T-helper 2 cell treated with Interferon-gamma antibody and Interleukin-4, amounts not matched to agents 5 μg/mL and 100 μg/mL, for 36 hours (primary cell): ENCODE results near the gene ARV1.
"Not testable (repeated sequence)": the region's sequence is repeated elsewhere in the genome, so short reads cannot be mapped to it uniquely, and the experiment has no call there.

Source experiments
- DNase-seq: peaks from one replicate; pipeline ENCODE4 v3.0.0; 2021; ENCODE audit warnings: low spot score
- H3K27ac Mint-ChIP-seq: one replicate; pipeline ENCODE4 v1.8.0; 2021; ENCODE audit warnings: mild to moderate bottlenecking, mixed read lengths
- H3K27me3 Mint-ChIP-seq: one replicate; pipeline ENCODE4 v1.8.0; 2021; ENCODE audit warnings: low read depth, mixed read lengths
- H3K36me3 Mint-ChIP-seq: one replicate; pipeline ENCODE4 v1.8.0; 2021; ENCODE audit warnings: low read depth, mixed read lengths
- H3K4me1 Mint-ChIP-seq: one replicate; pipeline ENCODE4 v1.8.0; 2021; ENCODE audit warnings: low read depth, mixed read lengths
- H3K4me3 Mint-ChIP-seq: one replicate; pipeline ENCODE4 v1.8.0; 2022; ENCODE audit warnings: mild to moderate bottlenecking, moderate library complexity, mixed read lengths
- H3K9me3 Mint-ChIP-seq: one replicate; pipeline ENCODE4 v1.8.0; 2021; ENCODE audit warnings: mixed read lengths

Gene ARV1

DNA sequence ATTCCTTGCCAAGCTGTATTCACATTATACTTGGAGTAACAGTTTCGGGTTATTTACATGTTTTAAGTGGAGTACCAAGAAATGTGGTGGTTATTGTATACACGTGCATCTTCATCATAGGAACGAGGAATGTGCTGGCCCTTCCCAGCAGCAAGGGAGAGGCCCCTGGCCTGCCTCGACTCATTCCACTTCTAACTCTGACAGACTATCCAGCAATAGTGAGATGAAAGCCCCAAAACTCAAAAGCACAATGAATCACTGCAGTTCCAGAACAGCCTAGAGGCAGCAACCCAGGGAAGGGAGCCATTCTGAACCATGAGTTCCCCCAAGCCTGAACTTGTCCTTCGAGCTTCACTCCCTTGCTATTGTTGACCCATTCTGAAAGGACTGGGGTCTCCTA, 38.1 kb downstream of the ARV1 start:
- Mint-ChIP-seq H3K27ac (no peak overlapping the region), H3K27me3 (no peaks in the 10 kb centered on the region)
- DNase-seq: no peak

DNA sequence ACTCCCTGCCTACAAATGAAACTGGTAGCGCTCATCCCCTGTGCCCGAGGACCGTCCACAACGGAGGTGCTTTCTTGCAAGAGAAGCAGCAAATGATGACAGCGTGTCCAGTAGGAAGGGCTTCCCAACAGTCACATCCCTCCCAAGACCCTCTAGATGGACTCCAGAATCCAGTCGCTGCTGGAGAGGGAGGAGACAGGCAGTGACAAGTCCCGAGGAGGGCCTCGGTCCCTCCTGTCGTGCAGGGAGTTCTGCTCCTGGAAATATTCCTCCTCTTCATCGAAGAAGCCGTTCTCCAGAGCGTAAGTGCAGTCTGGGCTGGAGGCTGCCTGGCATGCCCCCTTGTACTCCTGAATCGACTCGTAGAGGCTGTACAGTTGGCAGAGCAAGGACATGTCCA, 40.8 kb downstream of the ARV1 start:
- peaks cover 6% of the 10 kb centered on the region for H3K36me3 Mint-ChIP-seq
- H3K27ac Mint-ChIP-seq: no peak overlapping the region
- no peak overlapping the region for H3K4me3 Mint-ChIP-seq
- no peaks in the 10 kb centered on the region for H3K9me3 Mint-ChIP-seq
- H3K4me1 Mint-ChIP-seq: peaks cover 9% of the 10 kb centered on the region
- no peak for DNase-seq
- H3K27me3 Mint-ChIP-seq: no peaks in the 10 kb centered on the region

More for the DNA sequence above, 38.1 kb downstream of the ARV1 start:
- Mint-ChIP-seq H3K9me3 (no peaks in the 10 kb centered on the region), H3K4me1 (peaks cover 9% of the 10 kb centered on the region), H3K36me3 (peaks cover 6% of the 10 kb centered on the region), H3K4me3 (no peak overlapping the region)

GRCh38 chr1:231020139-231020601, 41.3 kb downstream of the ARV1 start:
- Mint-ChIP-seq H3K4me1 (peaks cover 9% of the 10 kb centered on the region), H3K27ac (peak overlapping the region; percentile 60), H3K4me3 (peak overlapping the region; percentile 59), H3K36me3 (peaks cover 6% of the 10 kb centered on the region), H3K9me3 (no peaks in the 10 kb centered on the region), H3K27me3 (no peaks in the 10 kb centered on the region)
- no peak for DNase-seq

GRCh38 chr1:231020816-231021215, 41.9 kb downstream of the ARV1 start:
- peak overlapping the region; percentile 60 for H3K27ac Mint-ChIP-seq
- DNase-seq: no peak
- H3K4me1 Mint-ChIP-seq: peaks cover 9% of the 10 kb centered on the region
- peak overlapping the region; percentile 59 for H3K4me3 Mint-ChIP-seq
- no peaks in the 10 kb centered on the region for H3K27me3 Mint-ChIP-seq
- no peaks in the 10 kb centered on the region for H3K9me3 Mint-ChIP-seq
- peaks cover 6% of the 10 kb centered on the region for H3K36me3 Mint-ChIP-seq

DNA sequence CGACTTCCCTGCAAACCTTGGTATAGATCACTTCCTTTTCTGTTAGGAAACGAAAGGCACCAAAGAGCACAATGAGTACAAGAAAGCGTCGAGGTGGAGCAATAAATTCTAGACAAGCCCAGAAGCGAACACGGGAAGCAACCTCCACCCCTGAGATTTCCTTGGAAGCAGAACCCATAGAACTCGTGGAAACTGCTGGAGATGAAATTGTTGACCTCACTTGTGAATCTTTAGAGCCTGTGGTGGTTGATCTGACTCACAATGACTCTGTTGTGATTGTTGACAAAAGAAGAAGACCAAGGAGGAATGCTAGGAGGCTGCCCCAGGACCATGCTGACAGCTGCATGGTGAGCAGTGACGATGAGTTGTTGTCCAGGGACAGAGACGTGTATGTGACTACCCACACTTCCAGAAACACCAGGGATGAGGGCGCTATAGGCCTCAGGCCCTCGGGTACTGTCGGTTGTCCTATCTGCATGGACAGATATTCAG, 42.7 kb downstream of the ARV1 start:
- Mint-ChIP-seq H3K36me3 (peaks cover 6% of the 10 kb centered on the region), H3K9me3 (no peaks in the 10 kb centered on the region), H3K4me1 (peaks cover 9% of the 10 kb centered on the region), H3K4me3 (no peak overlapping the region), H3K27ac (no peak overlapping the region), H3K27me3 (no peaks in the 10 kb centered on the region)
- DNase-seq: no peak

DNA sequence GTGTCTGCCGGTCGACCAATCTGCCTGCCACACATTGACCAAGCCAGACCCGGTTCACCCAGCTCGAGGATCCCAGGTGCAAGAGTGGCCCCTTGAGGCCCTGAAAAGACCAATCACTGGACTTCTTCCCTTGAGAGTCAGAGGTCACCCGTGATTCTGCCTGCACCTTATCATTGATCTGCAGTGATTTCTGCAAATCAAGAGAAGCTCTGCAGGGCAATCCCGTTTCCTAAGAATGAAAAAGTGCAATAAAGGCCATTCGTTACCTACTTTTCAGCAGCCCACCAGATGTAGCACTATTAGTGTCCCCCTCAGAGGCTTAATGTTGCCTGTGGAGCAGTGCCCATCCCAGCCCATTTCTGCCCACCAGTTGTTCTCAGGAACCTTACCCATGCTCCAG, 43.6 kb downstream of the ARV1 start:
- DNase-seq, H3K27me3 Mint-ChIP-seq, H3K4me1 Mint-ChIP-seq, H3K4me3 Mint-ChIP-seq, H3K36me3 Mint-ChIP-seq, H3K9me3 Mint-ChIP-seq, H3K27ac Mint-ChIP-seq: not testable (repeated sequence)

DNA sequence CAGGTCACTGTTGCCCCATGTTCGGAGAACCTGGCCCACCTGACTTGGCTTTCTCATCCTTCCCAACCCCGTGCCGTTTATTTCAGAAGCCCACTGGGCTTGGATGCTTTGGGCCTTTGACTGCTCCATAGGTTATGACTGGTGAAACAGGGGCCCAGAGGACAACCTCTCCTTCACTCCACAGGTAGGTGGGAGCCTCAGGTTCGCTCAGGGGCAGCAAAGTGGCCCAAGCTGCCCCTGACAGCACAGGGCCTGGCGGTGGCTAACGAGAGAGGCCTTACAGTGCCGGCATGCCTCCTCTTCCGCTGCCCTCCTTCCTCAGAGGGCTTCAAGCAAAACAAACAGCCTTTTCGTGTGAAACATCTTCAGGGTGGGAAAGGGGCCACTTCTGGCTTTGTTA, 44.3 kb downstream of the ARV1 start:
- H3K27me3 Mint-ChIP-seq: no peaks in the 10 kb centered on the region
- peaks cover 9% of the 10 kb centered on the region for H3K4me1 Mint-ChIP-seq
- H3K27ac Mint-ChIP-seq: no peak overlapping the region
- no peak for DNase-seq
- peaks cover 6% of the 10 kb centered on the region for H3K36me3 Mint-ChIP-seq
- H3K9me3 Mint-ChIP-seq: no peaks in the 10 kb centered on the region
- no peak overlapping the region for H3K4me3 Mint-ChIP-seq

DNA sequence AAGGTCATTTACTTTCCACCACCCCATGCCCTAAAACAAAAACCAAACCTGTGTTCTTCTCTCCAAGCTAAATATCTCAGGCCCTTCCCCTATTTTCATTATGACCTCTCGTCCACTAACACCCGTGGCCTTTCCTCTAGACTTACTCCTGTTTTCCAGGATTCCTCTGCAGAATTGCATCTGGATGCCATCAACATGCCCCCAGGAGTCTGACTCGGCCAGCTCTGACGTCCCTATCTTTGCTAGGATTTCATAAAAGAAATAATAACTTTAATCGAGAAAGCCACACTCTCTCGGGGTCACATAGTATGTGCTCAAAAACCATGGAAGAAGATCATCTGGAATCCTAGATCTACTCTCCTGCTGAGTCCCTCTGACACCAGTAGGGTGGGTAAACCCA, 47.7 kb downstream of the ARV1 start:
- Mint-ChIP-seq H3K4me3 (no peak overlapping the region), H3K4me1 (peaks cover 4% of the 10 kb centered on the region), H3K27me3 (no peaks in the 10 kb centered on the region), H3K36me3 (no peaks in the 10 kb centered on the region), H3K27ac (no peak overlapping the region), H3K9me3 (no peaks in the 10 kb centered on the region)
- DNase-seq: no peak

- Mint-ChIP-seq H3K4me1 (peaks cover 4% of the 10 kb centered on the region), H3K36me3 (no peaks in the 10 kb centered on the region), H3K4me3 (no peak overlapping the region), H3K9me3 (no peaks in the 10 kb centered on the region), H3K27me3 (no peaks in the 10 kb centered on the region), H3K27ac (no peak overlapping the region)
- DNase-seq: no peak
These were observed 48.4 kb downstream of the ARV1 start for GRCh38 chr1:231027136-231027925.

- Mint-ChIP-seq H3K4me3 (no peak overlapping the region), H3K9me3 (no peaks in the 10 kb centered on the region), H3K27me3 (no peaks in the 10 kb centered on the region), H3K27ac (no peak overlapping the region), H3K36me3 (no peaks in the 10 kb centered on the region), H3K4me1 (peaks cover 4% of the 10 kb centered on the region)
- DNase-seq: no peak
These were observed 49.1 kb downstream of the ARV1 start for GRCh38 chr1:231027971-231028370.

DNA sequence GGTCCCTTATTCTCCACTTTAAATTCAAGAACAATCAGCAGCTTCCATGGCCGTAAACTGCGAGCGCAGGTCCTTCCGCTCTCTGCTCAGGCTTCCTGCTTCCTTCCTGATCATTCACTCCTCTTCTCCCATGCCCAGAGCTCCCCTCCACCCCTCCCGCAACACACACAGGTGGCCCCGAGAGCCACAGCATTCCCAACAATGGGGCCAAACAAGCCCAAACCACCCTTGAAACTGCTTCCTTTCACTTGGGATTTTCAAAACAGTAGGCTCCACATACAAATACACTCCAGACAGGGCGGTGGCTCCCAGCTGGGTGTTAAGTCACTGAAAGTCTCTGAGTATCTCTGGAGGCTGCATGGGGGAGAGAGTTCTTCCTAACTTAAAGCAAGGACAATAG, 49.8 kb downstream of the ARV1 start:
- H3K36me3 Mint-ChIP-seq: no peaks in the 10 kb centered on the region
- DNase-seq: no peak
- H3K27ac Mint-ChIP-seq: no peak overlapping the region
- H3K9me3 Mint-ChIP-seq: no peaks in the 10 kb centered on the region
- H3K4me1 Mint-ChIP-seq: peaks cover 4% of the 10 kb centered on the region
- no peaks in the 10 kb centered on the region for H3K27me3 Mint-ChIP-seq
- no peak overlapping the region for H3K4me3 Mint-ChIP-seq

DNA sequence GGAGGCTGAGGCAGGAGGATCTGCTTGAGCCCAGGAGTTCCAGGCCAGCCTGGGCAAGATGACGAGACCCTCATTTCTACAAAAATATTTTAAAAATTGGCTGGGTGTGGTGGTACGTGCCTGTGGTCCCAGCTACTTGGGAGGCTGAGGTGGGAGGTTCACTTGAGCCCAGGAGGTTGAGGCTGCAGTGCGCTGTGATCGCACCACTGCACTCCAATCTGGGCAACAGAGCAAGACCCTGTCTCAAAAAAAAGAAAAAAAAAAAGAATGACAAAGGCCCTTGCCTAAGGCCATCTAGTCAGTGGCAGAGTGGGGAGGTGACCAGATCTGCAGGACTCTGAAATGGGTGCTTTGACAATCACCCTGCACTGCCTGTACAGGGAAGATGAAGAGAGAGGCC, 50.4 kb downstream of the ARV1 start:
- H3K36me3 Mint-ChIP-seq, DNase-seq, H3K4me1 Mint-ChIP-seq, H3K27ac Mint-ChIP-seq, H3K27me3 Mint-ChIP-seq, H3K4me3 Mint-ChIP-seq, H3K9me3 Mint-ChIP-seq: not testable (repeated sequence)

- H3K27me3 Mint-ChIP-seq: no peaks in the 10 kb centered on the region
- H3K4me1 Mint-ChIP-seq: peaks cover 5% of the 10 kb centered on the region
- H3K27ac Mint-ChIP-seq: no peak overlapping the region
- H3K36me3 Mint-ChIP-seq: no peaks in the 10 kb centered on the region
- H3K4me3 Mint-ChIP-seq: no peak overlapping the region
- H3K9me3 Mint-ChIP-seq: no peaks in the 10 kb centered on the region
- DNase-seq: no peak
These were observed 50.9 kb downstream of the ARV1 start for GRCh38 chr1:231029841-231030240.

- H3K27me3 Mint-ChIP-seq: no peaks in the 10 kb centered on the region
- peaks cover 21% of the 10 kb centered on the region for H3K4me1 Mint-ChIP-seq
- no peak overlapping the region for H3K27ac Mint-ChIP-seq
- no peaks in the 10 kb centered on the region for H3K36me3 Mint-ChIP-seq
- no peaks in the 10 kb centered on the region for H3K9me3 Mint-ChIP-seq
- no peak overlapping the region for H3K4me3 Mint-ChIP-seq
- DNase-seq: no peak
These were observed 54.1 kb downstream of the ARV1 start for GRCh38 chr1:231032963-231033362.

GRCh38 chr1:231035799-231036198, 56.9 kb downstream of the ARV1 start:
- H3K9me3 Mint-ChIP-seq: no peaks in the 10 kb centered on the region
- no peak for DNase-seq
- peaks cover 24% of the 10 kb centered on the region for H3K4me1 Mint-ChIP-seq
- H3K27me3 Mint-ChIP-seq: peaks cover 2% of the 10 kb centered on the region
- no peaks in the 10 kb centered on the region for H3K36me3 Mint-ChIP-seq
- no peak overlapping the region for H3K27ac Mint-ChIP-seq
- no peak overlapping the region for H3K4me3 Mint-ChIP-seq
